Smooth muscle cell (in vitro differentiated cells): ENCODE measurements around the gene DNAAF2. TPM values are rescaled to one million over a fixed set of nuclear protein-coding genes. Genes with fewer than 3 reads are reported as not detected.

Experiments
- DNase-seq: peaks from one replicate; lab custom pipeline; 2025; ENCODE audit not compliant: unreplicated experiment; lab: John Stamatoyannopoulos, UW
- H2AFZ ChIP-seq: fragments of 200-600 bp; sonication (generic); 2 replicates; pipeline ENCODE4 v1.6.0; 2016; ENCODE audit warnings: antibody characterized with exemption, low read depth, mild to moderate bottlenecking
- H3F3A ChIP-seq: fragments of 200-600 bp; sonication (generic); 2 replicates; pipeline ENCODE4 v1.6.0; 2017; ENCODE audit warnings: antibody characterized with exemption, low read depth
- H3K27ac ChIP-seq: fragments of 200-600 bp; sonication (generic); 2 replicates; pipeline ENCODE4 v1.5.1; 2016; ENCODE audit warnings: low read depth, mild to moderate bottlenecking
- H3K27me3 ChIP-seq: fragments of 200-600 bp; sonication (generic); 2 replicates; pipeline ENCODE4 v1.6.1; 2016; ENCODE audit warnings: low read depth, mild to moderate bottlenecking
- H3K36me3 ChIP-seq: fragments of 200-600 bp; sonication (generic); 2 replicates; pipeline ENCODE4 v1.5.1; 2016; ENCODE audit warnings: low read depth
- H3K4me1 ChIP-seq: fragments of 200-600 bp; sonication (generic); 2 replicates; pipeline ENCODE4 v1.5.1; 2016; ENCODE audit warnings: low read depth
- H3K4me2 ChIP-seq: fragments of 200-600 bp; sonication (generic); 2 replicates; pipeline ENCODE4 v1.6.0; 2016; ENCODE audit warnings: mild to moderate bottlenecking
- H3K4me3 ChIP-seq: fragments of 200-600 bp; sonication (generic); 2 replicates; pipeline ENCODE4 v1.5.1; 2016; ENCODE audit warnings: mild to moderate bottlenecking
- H3K79me2 ChIP-seq: fragments of 200-600 bp; sonication (generic); 2 replicates; pipeline ENCODE4 v1.6.0; 2016; ENCODE audit warnings: low read depth, mild to moderate bottlenecking
- H3K9ac ChIP-seq: fragments of 200-600 bp; sonication (generic); 2 replicates; pipeline ENCODE4 v1.6.0; 2016; ENCODE audit warnings: low read depth
- H3K9me3 ChIP-seq: fragments of 200-600 bp; sonication (generic); replicated peaks from 2 replicates; pipeline ENCODE4 v1.5.1; 2016; ENCODE audit warnings: low read depth
- H4K20me1 ChIP-seq: fragments of 200-600 bp; sonication (generic); 2 replicates; pipeline ENCODE4 v1.6.0; 2016; ENCODE audit warnings: low read depth
- WGBS: methylation state at CpG from one replicate; pipeline ENCODE4 v1.1.7; 2016; ENCODE audit warnings: low lambda C conversion rate; 5-methylcytosine and 5-hydroxymethylcytosine counted together
- polyA plus RNA-seq: library from polyadenylated mRNA; unstranded; fragments of >200 nt; fragmentation: Nextera tagmentation; extraction: Ambion mirVana; gene quantifications from 2 replicates; pipeline ENCODE4 v1.2.1, GENCODE V29; 2016
- total RNA-seq: library from RNA; depleted of rRNA; stranded (reverse); fragments of >200 nt; gene quantifications from 2 replicates; pipeline ENCODE4 v1.2.3, GENCODE V29; 2014
- TF ChIP-seq, protein P1 (sequence below): fragments of 200-600 bp; sonication (generic); IDR thresholded peaks from 2 replicates; pipeline ENCODE4 v1.5.1; 2017; ENCODE audit warnings: borderline replicate concordance, mild to moderate bottlenecking, antibody characterized with exemption; ENCODE audit not compliant: insufficient read depth, poor library complexity, severe bottlenecking

The DNAAF2 gene
- total and polyA plus RNA-seq, 2 experiments from 2014 or later = 11.3 to 14.0 TPM

DNA sequence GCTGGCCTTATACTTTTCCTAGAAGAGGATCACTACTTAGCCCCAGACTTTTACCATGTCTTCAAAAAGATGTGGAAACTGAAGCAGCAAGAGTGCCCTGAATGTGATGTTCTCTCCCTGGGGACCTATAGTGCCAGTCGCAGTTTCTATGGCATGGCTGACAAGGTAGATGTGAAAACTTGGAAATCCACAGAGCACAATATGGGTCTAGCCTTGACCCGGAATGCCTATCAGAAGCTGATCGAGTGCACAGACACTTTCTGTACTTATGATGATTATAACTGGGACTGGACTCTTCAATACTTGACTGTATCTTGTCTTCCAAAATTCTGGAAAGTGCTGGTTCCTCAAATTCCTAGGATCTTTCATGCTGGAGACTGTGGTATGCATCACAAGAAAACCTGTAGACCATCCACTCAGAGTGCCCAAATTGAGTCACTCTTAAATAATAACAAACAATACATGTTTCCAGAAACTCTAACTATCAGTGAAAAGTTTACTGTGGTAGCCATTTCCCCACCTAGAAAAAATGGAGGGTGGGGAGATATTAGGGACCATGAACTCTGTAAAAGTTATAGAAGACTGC, 12.9 kb downstream of the DNAAF2 start:
- Histone ChIP-seq H3K9me3 (no peaks in the 10 kb centered on the region), H3K79me2 (peaks cover 63% of the 10 kb centered on the region), H3K4me3 (peak overlapping the region; percentile 91), H2AFZ (no peak overlapping the region), H3K4me2 (peak overlapping the region; percentile 98), H3K36me3 (peaks cover 2% of the 10 kb centered on the region), H3K9ac (peak overlapping the region; percentile 40), H3K27me3 (no peaks in the 10 kb centered on the region), H3K4me1 (peaks cover 36% of the 10 kb centered on the region), H3K27ac (no peak overlapping the region), H3F3A (peaks cover 23% of the 10 kb centered on the region), H4K20me1 (peaks cover 54% of the 10 kb centered on the region)
- TF ChIP-seq, protein P1, sequence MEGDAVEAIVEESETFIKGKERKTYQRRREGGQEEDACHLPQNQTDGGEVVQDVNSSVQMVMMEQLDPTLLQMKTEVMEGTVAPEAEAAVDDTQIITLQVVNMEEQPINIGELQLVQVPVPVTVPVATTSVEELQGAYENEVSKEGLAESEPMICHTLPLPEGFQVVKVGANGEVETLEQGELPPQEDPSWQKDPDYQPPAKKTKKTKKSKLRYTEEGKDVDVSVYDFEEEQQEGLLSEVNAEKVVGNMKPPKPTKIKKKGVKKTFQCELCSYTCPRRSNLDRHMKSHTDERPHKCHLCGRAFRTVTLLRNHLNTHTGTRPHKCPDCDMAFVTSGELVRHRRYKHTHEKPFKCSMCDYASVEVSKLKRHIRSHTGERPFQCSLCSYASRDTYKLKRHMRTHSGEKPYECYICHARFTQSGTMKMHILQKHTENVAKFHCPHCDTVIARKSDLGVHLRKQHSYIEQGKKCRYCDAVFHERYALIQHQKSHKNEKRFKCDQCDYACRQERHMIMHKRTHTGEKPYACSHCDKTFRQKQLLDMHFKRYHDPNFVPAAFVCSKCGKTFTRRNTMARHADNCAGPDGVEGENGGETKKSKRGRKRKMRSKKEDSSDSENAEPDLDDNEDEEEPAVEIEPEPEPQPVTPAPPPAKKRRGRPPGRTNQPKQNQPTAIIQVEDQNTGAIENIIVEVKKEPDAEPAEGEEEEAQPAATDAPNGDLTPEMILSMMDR = no peak
- no peak for DNase-seq
- 72% methylated on average over 3 of the region's 3 CpGs for WGBS

DNA sequence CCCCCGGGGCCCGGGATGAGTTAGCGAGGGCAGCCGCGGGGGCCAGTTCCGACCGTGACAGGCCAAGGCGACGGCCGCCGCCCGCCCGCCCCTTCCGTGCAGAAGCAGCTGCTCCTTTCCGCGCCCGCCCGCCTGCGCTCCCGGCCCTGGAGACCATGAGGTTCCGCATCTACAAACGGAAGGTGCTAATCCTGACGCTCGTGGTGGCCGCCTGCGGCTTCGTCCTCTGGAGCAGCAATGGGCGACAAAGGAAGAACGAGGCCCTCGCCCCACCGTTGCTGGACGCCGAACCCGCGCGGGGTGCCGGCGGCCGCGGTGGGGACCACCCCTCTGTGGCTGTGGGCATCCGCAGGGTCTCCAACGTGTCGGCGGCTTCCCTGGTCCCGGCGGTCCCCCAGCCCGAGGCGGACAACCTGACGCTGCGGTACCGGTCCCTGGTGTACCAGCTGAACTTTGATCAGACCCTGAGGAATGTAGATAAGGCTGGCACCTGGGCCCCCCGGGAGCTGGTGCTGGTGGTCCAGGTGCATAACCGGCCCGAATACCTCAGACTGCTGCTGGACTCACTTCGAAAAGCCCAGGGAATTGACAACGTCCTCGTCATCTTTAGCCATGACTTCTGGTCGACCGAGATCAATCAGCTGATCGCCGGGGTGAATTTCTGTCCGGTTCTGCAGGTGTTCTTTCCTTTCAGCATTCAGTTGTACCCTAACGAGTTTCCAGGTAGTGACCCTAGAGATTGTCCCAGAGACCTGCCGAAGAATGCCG, 13.7 kb downstream of the DNAAF2 start:
- H3F3A ChIP-seq = peaks cover 23% of the 10 kb centered on the region
- WGBS = 8% methylated on average over 30 of the region's 65 CpGs
- no peaks in the 10 kb centered on the region for H3K27me3 ChIP-seq
- peaks cover 58% of the 10 kb centered on the region for H4K20me1 ChIP-seq
- H2AFZ ChIP-seq = peak overlapping the region; percentile 76
- no peaks in the 10 kb centered on the region for H3K9me3 ChIP-seq
- H3K4me3 ChIP-seq = peak overlapping the region; percentile 91
- H3K9ac ChIP-seq = peak overlapping the region; percentile 95
- H3K27ac ChIP-seq = peak overlapping the region; percentile 96
- peaks cover 36% of the 10 kb centered on the region for H3K4me1 ChIP-seq
- TF ChIP-seq, protein P1 = no peak
- H3K79me2 ChIP-seq = peaks cover 63% of the 10 kb centered on the region
- H3K36me3 ChIP-seq = no peaks in the 10 kb centered on the region
- no peak for DNase-seq
- peak overlapping the region; percentile 98 for H3K4me2 ChIP-seq

DNA sequence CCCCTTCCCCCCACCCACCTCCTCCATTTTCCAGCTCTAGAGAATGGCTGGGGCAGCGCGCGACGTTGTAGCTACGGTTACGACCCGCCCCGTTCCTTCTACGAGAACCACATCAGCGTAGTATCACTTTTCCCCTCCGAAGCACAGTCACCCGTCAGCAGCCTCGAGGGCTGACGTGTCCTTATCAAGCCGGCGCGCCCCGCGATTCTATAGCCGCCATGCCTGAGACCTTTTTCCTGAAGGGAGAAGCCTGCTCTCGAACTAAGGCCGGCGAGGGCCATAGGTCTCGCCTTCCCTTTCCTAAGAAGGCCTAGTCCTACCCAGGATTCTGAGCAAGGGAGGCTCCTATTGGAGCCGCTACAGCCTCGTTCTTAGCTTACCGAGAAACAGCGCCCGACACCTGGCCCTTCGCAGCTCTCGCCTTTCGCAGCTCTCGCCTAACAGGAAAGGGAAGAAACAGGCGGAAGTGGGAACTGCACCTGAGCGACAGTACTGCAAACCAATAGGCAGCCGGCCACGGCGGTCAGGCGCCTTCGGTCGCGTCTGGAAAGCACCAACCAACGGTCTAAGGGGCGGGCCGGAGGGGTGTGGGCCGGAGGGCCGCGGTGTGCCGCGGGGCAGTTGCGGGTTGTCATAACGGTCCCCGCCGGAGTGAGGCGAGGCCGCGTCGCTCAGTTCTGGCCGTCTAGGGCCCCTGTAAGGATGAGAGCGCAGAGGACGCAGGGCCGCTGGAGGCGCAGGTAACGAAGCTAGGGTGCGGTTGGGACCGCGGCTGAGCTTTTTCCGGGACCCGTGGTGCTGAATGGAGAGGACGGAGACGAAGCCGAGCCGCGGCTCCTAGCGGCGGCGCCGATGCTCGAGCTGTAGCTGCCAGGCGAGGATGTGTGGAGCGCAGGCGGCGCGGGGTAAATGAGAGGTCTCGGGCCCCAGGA, 14.6 kb downstream of the DNAAF2 start, which contains the start of the genes MGAT2 and RPL36AL:
Gene MGAT2 (plus strand): TSS at position 618 of the 932 bp plus-strand sequence. CDS start 470 bp downstream, outside the sequence.
Gene RPL36AL (minus strand): TSS at position 445 of the 932 bp plus-strand sequence. CDS start 1,522 bp downstream, outside the sequence.
- Histone ChIP-seq H3K4me1 (peaks cover 36% of the 10 kb centered on the region), H3F3A (peaks cover 19% of the 10 kb centered on the region), H3K27me3 (no peaks in the 10 kb centered on the region), H3K4me3 (peak within 1 kb of the TSS; percentile 91), H3K36me3 (no peaks in the 10 kb centered on the region), H3K79me2 (peaks cover 63% of the 10 kb centered on the region), H3K9ac (peak within 1 kb of the TSS; percentile 95), H3K4me2 (peak within 1 kb of the TSS; percentile 98), H4K20me1 (peaks cover 58% of the 10 kb centered on the region), H3K27ac (peak within 1 kb of the TSS; percentile 96), H2AFZ (peak within 1 kb of the TSS; percentile 76), H3K9me3 (no peaks in the 10 kb centered on the region)
- TF ChIP-seq, protein P1 = peak; percentile 22
- DNase-seq = peak; percentile 90
- under 1% methylated on average over 73 of the region's 85 CpGs for WGBS
